Stimulated activated CD8-positive, alpha-beta memory T cell treated with anti-CD3 and anti-CD28 coated beads, Interleukin-7, amount 100 ng/mL, for 48 hours (primary cell): ENCODE results near the gene UGT1A6.
"Not testable (repeated sequence)": the region's sequence is repeated elsewhere in the genome, so short reads cannot be mapped to it uniquely, and the experiment has no call there.

Experiments
- DNase-seq, 2 donors: peaks; one replicate each; pipeline ENCODE4 v3.0.0-alpha.2; 2020; ENCODE audit warnings: low read depth in 1 of 2; ENCODE audit errors: extremely low read depth in 1 of 2

The UGT1A6 gene

DNA sequence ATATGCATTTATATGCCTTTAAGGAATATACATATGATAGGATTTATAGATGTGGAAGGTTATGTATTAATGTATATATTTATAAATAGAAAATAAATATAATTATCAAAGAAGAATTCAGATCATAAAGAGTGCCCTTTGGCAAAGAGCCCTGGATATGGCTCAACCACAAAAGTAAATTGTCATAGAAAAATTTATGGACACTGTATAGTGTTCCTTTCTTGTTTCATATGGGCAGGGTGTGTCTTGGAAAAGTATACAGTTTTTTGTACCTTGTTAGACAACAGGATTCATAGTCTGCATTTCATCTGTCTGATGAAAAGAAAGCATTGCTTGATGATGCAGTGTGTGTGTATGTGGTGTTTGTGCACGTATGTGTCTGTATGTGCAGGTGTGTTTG, 8.1 kb upstream of the UGT1A6 start:
- DNase-seq, result no peak

DNA sequence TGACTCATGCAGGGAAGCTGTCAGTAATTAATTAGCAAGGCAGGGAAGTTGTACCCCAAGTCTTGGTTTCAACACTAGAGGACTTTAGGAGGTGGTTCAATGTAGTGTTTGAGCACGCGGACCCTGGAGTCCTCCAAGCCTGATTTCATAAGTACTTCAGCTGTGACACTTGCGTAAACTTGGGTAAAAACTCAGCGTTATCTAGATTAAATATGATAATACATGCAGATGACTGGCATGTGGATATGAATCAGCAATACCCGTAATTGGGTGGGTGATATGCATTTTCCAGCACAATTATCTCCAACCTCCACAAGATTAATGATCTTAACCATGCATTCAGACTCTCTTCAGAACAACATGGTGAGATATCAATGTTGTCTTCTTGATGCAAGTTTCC, 5.8 kb upstream of the UGT1A6 start:
- no peak for DNase-seq

DNA sequence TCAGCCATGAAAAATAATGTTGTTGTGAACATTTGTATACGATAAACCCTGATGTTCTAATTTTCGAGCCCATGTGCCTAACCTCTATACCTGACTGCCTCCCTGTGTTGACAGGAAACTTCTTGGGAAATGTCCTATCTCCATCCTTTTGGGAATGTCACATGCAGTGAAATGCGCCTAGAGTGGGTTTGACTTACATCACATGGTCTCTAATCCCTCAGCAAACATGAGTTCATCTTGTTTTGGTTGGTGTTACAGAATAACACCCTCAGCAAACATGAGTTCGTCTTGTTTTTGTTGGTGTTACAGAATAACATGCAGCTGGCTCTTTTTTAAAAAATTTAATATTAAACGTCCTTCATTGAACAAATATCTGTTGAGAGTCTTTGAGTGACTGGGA, 4.3 kb upstream of the UGT1A6 start:
- no peak for DNase-seq

DNA sequence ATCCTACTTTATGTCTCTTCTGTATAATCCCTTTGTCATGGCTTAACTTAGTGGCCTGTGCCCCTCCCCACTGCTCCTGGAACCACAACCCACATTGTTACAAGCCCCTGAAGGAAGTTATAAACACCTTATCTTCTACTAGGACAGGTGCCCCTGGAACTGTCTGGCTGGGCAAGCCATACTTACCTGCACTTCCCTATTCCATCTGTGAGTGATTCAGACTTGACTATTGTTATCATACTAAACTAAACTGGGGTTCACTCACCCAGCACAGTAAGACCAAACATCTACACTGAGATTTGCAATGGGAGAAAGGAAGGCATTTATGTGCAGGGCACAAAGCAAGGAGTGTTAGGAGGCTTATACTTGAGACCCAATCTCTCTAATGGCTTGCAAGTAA, 3.7 kb upstream of the UGT1A6 start:
- no peak for DNase-seq

DNA sequence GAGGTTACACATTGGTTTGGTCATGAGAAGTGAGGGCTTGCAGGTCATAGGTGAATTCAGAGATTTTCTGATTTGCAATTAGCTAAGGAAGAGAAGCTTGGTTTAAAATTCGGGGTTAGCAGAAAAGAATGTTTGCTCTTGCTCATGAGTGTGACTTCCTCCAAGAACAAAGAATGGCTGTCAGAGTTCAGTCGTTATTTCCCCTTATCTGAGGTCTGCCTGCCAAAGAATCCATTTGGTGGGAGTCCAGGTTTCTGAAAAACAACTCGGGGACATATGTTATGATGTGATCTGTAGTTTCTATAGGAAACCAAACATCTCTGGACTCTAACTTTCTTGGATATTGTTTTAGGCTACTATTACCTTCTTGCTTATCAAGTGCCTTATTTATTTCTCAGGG, 3.2 kb upstream of the UGT1A6 start:
- DNase-seq, result no peak

DNA sequence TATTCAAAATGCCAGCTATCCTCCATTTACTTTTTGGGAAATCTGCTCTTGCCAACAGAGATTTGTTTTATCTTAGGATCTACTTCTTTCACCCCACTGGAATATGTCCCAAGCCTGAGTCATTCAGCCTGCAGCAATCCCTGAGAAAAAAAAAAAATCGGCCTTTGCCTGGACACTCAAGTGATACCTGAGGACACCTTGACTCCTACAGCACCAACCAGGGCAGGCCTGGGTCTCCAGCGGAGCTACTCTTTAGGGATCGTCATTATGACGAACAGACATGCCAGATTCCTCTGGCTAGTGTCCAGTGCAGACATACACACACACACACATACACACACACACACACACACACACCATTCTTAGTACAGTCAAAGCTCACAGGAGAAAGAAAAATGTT, 2.2 kb upstream of the UGT1A6 start:
- DNase-seq, result no peak

DNA sequence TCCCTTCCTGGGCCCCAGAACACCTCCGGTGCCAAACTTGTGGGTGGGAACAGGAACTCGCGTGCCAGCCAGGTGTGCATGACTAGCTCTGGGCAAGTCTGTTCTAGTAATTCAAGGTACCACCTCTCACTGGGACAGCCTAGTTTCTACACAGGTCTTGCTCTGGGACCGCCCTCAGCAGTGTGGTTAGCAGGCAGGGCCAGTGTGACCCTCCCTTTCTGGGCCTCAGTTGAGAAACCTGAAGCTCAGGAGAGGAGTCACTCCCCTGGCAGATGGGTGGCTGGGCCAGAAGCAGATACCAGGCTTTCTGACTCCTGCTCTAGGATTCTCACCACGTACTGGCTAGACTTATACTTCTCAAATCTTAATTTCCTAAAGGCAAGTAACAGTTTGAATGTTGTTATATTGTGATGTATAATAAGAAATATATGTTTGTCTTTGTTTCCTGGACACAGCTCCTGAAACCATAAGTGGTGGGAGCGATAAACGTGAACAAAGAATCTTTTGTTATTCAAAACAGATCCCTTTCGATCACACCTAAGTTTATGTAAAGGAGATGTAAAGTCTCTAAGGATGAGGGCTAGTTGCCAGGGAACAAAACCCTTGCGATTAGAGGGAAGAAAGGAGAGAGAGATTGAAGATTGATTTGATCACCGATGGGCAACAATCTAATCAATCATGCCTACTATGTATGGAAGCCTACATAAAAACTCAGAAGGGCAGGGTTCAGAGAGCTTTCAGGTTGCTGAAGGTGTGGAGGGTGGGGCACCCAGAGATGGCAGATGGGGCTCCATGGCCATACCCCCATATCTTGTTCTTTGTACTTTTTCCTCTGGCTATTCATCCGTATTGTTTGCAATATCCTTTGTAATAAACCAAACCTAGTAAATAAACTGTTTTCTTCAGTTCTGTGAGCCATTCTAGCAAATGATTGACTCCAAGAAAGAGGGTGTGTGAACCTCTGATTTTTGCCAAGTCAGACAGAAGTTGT, 952 bp upstream of the UGT1A6 start:
- DNase-seq, result no peak

DNA sequence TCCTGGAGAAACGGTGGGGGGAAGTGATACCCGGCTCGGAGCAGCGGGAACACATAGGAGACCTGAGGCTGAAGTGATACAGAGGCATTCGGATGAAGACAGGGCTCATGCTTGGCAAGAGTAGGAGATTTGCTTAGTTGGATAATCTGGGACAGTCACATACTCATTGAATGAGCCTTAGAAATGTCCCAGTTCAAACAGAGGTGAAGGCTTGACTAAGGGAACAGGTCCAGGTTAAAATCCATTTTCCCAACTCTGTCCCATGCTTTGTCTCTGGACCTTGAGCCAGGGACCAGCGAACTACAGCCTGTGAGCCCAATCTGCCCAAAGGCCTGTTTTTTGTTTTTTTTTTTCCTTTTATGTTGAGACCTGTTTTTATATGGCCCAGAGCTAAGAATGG, 1.3 kb downstream of the UGT1A6 start:
- DNase-seq, result no peak

DNA sequence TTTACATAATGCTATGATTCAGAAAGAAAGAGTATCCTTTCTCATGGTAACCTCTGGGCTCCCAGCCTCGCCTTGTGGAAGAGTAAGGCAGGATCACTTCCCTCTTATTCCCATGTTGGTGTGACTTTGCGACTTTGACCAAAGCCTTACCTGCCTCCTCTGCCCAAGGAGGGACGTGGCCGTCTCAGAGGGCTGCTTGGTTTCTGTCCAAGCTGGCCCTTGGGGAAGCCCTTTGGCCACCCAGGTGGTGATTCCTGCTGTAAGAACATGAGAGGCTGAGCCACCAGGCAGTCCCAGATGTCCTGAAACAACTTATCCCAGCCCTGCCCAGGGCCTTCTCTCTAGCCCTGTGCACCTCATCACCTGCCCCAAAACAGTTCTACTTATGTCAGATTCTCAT, 6.0 kb downstream of the UGT1A6 start:
- no peak for DNase-seq

DNA sequence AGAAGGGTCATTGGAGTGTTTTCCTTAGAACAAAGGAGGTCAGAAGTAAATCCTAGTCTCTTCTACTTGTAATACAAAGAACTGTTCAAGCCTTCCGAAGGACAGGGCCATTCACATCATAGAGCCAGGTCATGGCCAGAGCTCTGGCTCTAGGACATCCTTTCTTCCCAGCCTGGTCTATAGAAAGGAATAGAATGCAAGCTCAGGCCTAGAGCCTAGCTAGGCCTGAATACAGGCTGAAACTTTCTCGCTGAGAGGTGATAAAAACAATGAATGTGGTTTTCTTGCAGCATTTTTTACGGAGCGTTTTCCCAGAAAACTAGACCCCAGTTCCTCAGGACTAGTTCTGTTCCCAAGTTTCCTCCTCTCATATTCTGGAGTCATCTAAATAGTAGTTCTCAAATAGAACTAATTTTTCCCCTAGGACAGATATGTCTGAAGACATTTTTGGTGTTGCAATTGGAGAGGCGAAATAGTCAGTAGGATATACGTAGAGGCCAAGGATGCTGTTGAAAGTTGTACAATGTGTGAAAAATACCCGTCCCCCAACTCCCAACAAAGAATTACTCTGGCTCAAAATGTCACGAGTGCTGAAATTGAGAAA, 6.8 kb downstream of the UGT1A6 start:
- no peak for DNase-seq

DNA sequence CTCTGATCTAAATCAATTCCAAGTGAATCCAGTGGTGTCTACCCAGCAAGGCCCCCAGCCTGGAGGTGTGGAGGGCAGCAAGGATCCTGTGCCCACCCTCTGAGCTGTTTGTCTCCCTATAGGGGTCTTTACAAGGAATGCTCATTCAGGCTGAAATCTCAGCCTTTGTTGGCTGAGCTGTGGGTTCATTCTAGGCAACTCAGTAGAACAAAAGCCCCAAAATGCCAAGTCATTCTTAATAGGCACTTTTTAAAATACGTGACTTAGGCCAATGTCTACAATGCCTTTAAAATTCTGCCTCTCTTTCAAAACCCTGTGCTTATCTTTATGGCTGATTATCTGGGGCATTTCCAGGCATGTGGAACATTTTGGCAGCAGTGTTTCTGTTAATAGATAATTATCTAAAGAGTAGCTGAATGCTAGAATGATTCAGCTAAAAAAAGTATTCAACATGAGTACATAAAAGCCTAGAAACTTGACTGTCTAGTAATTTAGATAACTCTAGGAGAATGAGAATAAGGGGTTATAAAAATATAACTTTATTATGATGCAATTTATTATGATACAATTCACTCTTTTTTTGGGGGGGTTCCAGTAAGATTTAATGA, 7.4 kb downstream of the UGT1A6 start:
- no peak for DNase-seq

DNA sequence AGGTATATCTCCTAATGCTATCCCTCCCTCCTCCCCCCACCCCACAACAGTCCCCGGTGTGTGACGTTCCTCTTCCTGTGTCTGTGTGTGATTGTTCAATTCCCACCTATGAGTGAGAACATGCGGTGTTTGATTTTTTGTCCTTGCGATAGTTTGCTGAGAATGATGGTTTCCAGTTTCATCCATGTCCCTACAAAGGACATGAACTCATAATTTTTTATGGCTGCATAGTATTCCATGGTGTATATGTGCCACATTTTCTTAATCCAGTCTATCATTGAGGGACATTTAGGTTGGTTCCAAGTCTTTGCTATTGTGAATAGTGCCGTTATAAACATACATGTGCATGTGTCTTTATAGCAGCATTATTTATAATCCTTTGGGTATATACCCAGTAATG, 8.2 kb downstream of the UGT1A6 start:
- not testable (repeated sequence) for DNase-seq

DNA sequence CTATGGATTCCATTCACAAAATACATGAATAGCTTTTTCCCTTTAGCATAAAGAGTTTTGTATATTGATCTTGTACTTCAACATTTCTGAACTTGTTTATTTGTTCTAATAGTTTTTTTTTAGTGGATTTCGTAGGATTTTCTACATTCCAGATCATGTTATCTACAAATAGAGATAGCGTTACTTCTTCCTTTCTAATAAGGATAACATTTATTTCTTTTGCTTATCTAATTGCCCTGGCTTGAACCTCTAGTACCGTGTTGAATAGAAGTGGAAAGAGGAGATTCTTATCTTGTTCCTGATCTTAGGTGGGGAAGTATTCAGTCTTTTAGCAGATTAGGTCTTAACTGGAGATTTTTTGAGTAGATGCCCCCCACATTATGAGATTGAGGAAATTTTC, 9.5 kb downstream of the UGT1A6 start:
- DNase-seq, result no peak

DNA sequence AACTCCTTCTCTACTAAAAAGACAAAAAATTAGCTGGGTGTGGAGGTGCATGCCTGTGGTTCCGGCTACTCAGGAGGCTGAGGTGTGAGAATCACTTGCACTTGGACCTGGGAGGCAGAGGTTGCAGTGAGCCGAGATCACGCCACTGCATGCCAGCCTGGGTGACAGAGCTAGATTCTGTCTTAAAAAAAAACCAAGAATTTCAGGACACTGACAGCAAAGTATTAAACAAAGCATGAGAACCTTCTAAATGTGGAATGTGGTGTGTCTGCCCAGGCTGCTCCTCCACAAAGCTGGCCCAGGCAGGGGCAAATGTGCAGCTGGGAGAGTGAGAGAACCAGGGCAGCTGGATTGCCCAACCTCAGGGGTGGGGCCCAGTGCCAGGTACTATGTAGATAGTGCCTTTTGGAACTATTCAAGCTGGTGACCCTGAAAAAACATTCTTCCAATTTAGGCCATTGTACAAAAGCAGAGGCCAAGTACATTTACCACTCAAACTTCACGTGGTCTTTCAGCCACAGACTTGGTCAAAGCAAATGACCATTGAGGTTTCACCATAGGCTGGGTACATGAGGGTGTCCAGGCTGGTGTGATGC, 13.3 kb downstream of the UGT1A6 start:
- no peak for DNase-seq

DNA sequence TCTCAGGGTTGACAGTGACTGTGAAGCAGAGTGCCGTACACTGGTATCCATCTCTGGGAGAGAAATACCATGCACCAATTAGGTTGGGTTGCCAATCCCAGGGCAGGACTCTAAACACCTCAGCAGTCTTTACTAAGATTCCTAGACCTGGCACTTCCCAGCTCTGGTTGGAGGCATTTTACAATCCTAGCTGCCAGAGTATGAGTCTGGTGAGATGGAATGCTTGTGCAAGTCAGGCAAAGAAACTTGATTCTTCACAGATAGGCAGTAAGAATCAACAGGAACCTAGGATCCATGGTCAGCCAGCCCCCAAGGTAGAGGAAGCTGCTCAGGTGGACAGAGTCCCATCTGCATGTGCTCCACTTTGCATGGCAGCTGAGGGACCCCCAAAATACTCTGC, 14.0 kb downstream of the UGT1A6 start:
- no peak for DNase-seq

DNA sequence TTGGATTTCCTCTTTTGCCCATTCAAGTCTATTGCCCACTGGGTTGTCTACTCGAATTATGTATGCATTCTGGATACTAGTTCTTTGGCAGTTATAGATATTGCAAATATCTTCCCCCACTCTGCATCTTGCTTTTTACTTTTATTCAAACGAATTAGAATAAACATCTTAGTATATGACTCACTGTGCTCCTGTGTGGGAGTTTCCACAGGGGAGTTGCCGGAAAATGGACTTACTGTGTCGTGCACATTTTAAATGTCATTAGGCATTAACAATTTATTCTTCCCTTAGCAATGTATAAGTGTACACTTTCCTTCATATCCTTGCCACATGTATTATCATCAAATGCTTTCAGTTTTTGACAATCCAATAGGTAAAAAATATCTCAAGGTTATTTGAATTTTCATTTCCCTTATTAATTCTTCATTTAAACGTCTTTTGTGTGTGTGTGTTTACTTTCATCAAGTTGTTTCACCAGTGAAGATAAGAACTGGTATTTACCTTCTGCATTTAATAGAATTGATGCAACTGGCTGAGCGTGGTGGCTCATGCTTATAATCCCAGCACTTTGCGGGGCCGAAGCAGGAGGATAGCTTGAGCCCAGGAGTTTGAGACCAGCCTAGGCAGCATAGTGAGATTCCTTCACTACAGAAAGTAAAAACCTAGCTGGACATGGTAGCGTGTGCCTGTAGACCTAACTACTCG, 15.4 kb downstream of the UGT1A6 start:
- no peak for DNase-seq

DNA sequence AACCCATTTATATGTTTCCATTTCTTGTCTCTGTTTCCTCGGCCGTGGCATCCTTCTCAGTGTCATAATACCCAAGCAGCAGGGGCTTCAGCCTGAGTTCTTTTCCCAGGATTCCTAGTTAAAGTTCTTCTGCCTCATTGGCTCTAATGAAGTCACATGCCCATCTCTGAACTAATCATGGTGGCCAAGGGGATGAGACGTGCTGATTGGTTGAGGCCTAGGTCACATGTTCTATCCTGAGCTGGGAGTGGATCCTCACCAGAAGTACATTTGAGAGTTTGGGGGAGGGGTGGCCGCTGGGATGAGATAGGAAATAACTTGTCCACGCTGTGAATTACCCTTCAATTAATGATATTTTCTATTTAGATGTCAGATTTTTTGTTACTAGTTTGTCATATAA, 16.3 kb downstream of the UGT1A6 start:
- no peak for DNase-seq

DNA sequence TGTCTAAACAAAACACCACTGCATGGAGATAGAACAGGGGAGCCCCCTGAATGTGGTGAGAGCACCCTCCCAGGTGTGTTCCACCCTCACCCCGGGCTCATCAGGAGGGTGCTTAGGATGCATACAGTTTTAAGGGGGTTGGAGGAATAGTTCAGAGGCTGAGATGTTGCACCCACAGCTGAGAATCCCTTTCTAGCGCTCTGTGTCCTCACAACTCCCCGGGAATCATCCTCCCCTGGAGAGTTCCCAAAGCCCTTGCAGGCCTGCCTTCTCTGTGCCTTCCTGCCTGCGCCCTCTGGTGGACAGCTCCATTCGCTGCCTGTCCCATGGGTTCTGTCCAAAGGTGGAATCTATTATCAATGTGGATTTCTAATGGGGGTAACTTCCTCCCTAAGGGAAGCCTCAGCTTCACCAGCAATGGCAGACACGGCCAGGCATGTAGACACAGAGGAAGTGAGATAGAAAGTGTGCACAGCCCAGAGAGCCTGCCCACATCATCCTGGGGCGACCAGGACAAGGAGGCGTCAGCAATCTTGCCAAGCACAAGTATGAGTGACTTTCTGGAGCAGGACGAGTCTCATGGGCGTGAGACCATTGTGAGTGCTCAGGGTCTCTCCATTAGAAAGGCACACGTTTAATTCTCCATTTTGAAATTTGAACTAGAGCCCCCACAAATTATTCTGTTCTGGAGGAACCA, 18.8 kb downstream of the UGT1A6 start:
- peak; percentile 15 to 47 for DNase-seq

DNA sequence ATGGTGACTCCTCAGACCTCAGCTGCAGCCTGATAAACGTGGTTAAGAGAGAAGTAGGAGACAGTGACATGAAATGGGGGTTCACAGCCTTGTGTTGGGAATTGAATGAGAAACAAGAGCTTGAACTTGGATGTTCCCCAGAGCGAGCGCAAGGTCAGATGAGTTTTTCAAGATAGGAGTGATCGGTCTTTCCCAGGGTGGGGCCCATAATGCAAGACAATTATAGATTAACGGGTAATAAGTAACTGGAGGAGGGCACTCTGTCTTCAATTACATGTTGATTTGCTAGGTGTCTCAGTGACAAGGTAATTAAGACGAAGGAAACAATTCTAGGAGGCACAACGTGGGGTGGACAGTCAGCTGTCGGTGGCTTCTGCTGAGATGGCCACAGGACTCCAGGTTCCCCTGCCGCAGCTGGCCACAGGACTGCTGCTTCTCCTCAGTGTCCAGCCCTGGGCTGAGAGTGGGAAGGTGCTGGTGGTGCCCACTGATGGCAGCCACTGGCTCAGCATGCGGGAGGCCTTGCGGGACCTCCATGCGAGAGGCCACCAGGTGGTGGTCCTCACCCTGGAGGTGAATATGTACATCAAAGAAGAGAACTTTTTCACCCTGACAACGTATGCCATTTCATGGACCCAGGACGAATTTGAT, 20.0 kb downstream of the UGT1A6 start, which contains the start of gene UGT1A5:
Gene UGT1A5, plus strand, starts transcription at position 297 of the 651 bp plus-strand sequence. Its CDS starts 85 bp downstream, at position 382.
- no peak for DNase-seq

DNA sequence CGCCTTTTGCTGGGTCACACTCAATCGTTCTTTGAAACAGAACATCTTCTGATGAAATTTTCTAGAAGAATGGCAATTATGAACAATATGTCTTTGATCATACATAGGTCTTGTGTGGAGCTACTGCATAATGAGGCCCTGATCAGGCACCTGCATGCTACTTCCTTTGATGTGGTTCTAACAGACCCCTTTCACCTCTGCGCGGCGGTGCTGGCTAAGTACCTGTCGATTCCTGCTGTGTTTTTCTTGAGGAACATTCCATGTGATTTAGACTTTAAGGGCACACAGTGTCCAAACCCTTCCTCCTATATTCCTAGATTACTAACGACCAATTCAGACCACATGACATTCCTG, 20.5 kb downstream of the UGT1A6 start:
- no peak for DNase-seq
